Neuronal stem cell (in vitro differentiated cells): Measurements from ENCODE around the gene ZNF778.

Experiments
- DNase-seq: peaks from one replicate; pipeline ENCODE4 v3.0.0-alpha.2; 2013; ENCODE audit warnings: low spot score
- H2AFZ ChIP-seq: one replicate; pipeline ENCODE4 v1.6.1; 2013; ENCODE audit warnings: mild to moderate bottlenecking, low read length, inconsistent platforms
- H2AK5ac ChIP-seq: 2 replicates; pipeline ENCODE4 v1.6.1; 2013; ENCODE audit warnings: low read depth, mild to moderate bottlenecking, inconsistent platforms, low read length, moderate library complexity, mixed read lengths
- H2BK120ac ChIP-seq: 2 replicates; pipeline ENCODE4 v1.6.1; 2013; ENCODE audit warnings: low read depth, mild to moderate bottlenecking, inconsistent platforms, low read length, moderate library complexity, mixed read lengths
- H2BK12ac ChIP-seq: one replicate; pipeline ENCODE4 v1.6.1; 2013; ENCODE audit warnings: low read length, inconsistent platforms
- H2BK15ac ChIP-seq: 2 replicates; pipeline ENCODE4 v1.6.1; 2013; ENCODE audit warnings: mild to moderate bottlenecking, low read length, inconsistent platforms, mixed read lengths
- H2BK5ac ChIP-seq: one replicate; pipeline ENCODE4 v1.6.1; 2013; ENCODE audit warnings: inconsistent platforms, mild to moderate bottlenecking, low read length, moderate library complexity
- H3K14ac ChIP-seq: one replicate; pipeline ENCODE4 v1.6.1; 2013; ENCODE audit warnings: low read length, inconsistent platforms
- H3K18ac ChIP-seq: 2 replicates; pipeline ENCODE4 v1.6.1; 2013; ENCODE audit warnings: low read length, inconsistent platforms
- H3K23ac ChIP-seq: 2 replicates; pipeline ENCODE4 v1.6.1; 2013; ENCODE audit warnings: low read depth, mild to moderate bottlenecking, mixed read lengths, low read length, inconsistent platforms; ENCODE audit not compliant: poor library complexity
- H3K27ac ChIP-seq: replicated peaks from 3 replicates; pipeline ENCODE4 v1.5.1; 2013; ENCODE audit warnings: low read length, inconsistent platforms
- H3K27me3 ChIP-seq, 3 experiments: 2 replicates each; pipeline ENCODE4 v1.6.1; 2013; ENCODE audit warnings: low read length in 3 of 3, mild to moderate bottlenecking in 2 of 3, inconsistent platforms in 1 of 3, low read depth in 1 of 3, mixed read lengths in 1 of 3, moderate library complexity in 1 of 3; ENCODE audit not compliant: control insufficient read depth in 3 of 3, insufficient read depth in 3 of 3
- H3K36me3 ChIP-seq, 2 donors: replicated peaks in 1 of 2; 2 replicates each; pipeline ENCODE4 v1.6.1; 2013; ENCODE audit warnings: low read length in 2 of 2; ENCODE audit not compliant: control insufficient read depth in 2 of 2, insufficient read depth in 2 of 2
- H3K4ac ChIP-seq: 2 replicates; pipeline ENCODE4 v1.6.1; 2013; ENCODE audit warnings: inconsistent platforms, mild to moderate bottlenecking, low read length, moderate library complexity
- H3K4me1 ChIP-seq, 2 donors: 1 replicate in 1 of 2; 2 replicates in 1 of 2; pipeline ENCODE4 v1.6.1; 2013; ENCODE audit warnings: low read length in 2 of 2, low read depth in 1 of 2; ENCODE audit not compliant: control insufficient read depth in 2 of 2, insufficient read depth in 1 of 2
- H3K4me2 ChIP-seq: one replicate; pipeline ENCODE4 v1.6.1; 2013; ENCODE audit warnings: mild to moderate bottlenecking, low read length, inconsistent platforms; ENCODE audit not compliant: insufficient read depth, poor library complexity, severe bottlenecking
- H3K4me3 ChIP-seq, 2 donors: 2 replicates each; pipeline ENCODE4 v1.5.1; 2013; ENCODE audit warnings: low read length in 2 of 2, mild to moderate bottlenecking in 2 of 2, inconsistent platforms in 1 of 2, moderate library complexity in 1 of 2
- H3K79me1 ChIP-seq: one replicate; pipeline ENCODE4 v1.6.1; 2013; ENCODE audit warnings: low read depth, mild to moderate bottlenecking, inconsistent platforms, low read length, moderate library complexity
- H3K9ac ChIP-seq: one replicate; pipeline ENCODE4 v1.6.1; 2013; ENCODE audit warnings: mild to moderate bottlenecking, low read depth, low read length, inconsistent platforms; ENCODE audit not compliant: poor library complexity
- H3K9me3 ChIP-seq, 2 donors: replicated peaks in 1 of 2; 2 replicates each; pipeline versions ENCODE3 to v1.6.1; 2013; ENCODE audit warnings: low read length in 2 of 2, mild to moderate bottlenecking in 2 of 2, inconsistent platforms in 1 of 2, low read depth in 1 of 2, mixed read lengths in 1 of 2, moderate library complexity in 1 of 2; ENCODE audit not compliant: control insufficient read depth in 2 of 2, insufficient read depth in 1 of 2
- H4K8ac ChIP-seq: one replicate; pipeline ENCODE4 v1.6.1; 2013; ENCODE audit warnings: low read depth, mild to moderate bottlenecking, inconsistent platforms, low read length, moderate library complexity
- H4K91ac ChIP-seq: one replicate; pipeline ENCODE4 v1.6.1; 2013; ENCODE audit warnings: low read length, low read depth, mild to moderate bottlenecking, inconsistent platforms; ENCODE audit not compliant: poor library complexity
- WGBS, 2 donors: extraction: QIAGEN DNeasy Blood & Tissue Kit; methylation state at CpG; one replicate each; pipeline ENCODE4 v1.1.7; 2013; ENCODE audit warnings: missing lambda C conversion rate in 2 of 2, mixed read lengths in 1 of 2; ENCODE audit not compliant: insufficient read length in 2 of 2, insufficient replicate concordance in 1 of 2; ENCODE audit errors: extremely low coverage in 2 of 2; 5-methylcytosine and 5-hydroxymethylcytosine counted together

ZNF778 gene

GRCh38 chr16:89269805-89270665 is 52.5 kb downstream of the ZNF778 start:
- no CpG with 5 or more reads among the region's 27 CpGs for WGBS, 2 donors
- Histone ChIP-seq H3K36me3 (peaks cover 47 to 88% of the 10 kb centered on the region in 2 donors), H3K4me3 (no peak overlapping the region)

GRCh38 chr16:89270666-89271345 is 53.3 kb downstream of the ZNF778 start:
- H2BK12ac ChIP-seq: no peak overlapping the region
- no CpG with 5 or more reads among the region's 32 CpGs for WGBS, 2 donors
- peak overlapping the region; percentile 27 for H3K9ac ChIP-seq
- no peak overlapping the region for H2BK120ac ChIP-seq
- peaks cover 50 to 88% of the 10 kb centered on the region in 2 donors for H3K36me3 ChIP-seq
- H4K91ac ChIP-seq: no peak overlapping the region
- H3K14ac ChIP-seq: no peak overlapping the region
- no peak overlapping the region for H3K23ac ChIP-seq
- H4K8ac ChIP-seq: no peak overlapping the region
- no peak overlapping the region for H3K4me3 ChIP-seq
- no peak overlapping the region for H3K4me2 ChIP-seq
- no peak overlapping the region for H2BK5ac ChIP-seq
- no peak overlapping the region for H2AFZ ChIP-seq
- H3K18ac ChIP-seq: no peak overlapping the region
- H3K27me3 ChIP-seq: no peaks in the 10 kb centered on the region
- H2BK15ac ChIP-seq: no peak overlapping the region
- H3K4ac ChIP-seq: no peak overlapping the region
- DNase-seq: no peak
- no peak overlapping the region for H2AK5ac ChIP-seq
- no peaks in the 10 kb centered on the region for H3K9me3 ChIP-seq
- peaks cover 9% of the 10 kb centered on the region for H3K79me1 ChIP-seq
- H3K4me1 ChIP-seq: no peaks in the 10 kb centered on the region
- H3K27ac ChIP-seq: no peak overlapping the region

More at GRCh38 chr16:89269805-89270665, 52.5 kb downstream of the ZNF778 start:
- Histone ChIP-seq H3K79me1 (peaks cover 4% of the 10 kb centered on the region), H3K18ac (no peak overlapping the region), H3K27me3 (no peaks in the 10 kb centered on the region), H4K8ac (no peak overlapping the region), H2BK5ac (no peak overlapping the region), H3K27ac (no peak overlapping the region), H2BK120ac (no peak overlapping the region), H2BK12ac (no peak overlapping the region), H3K4me1 (no peaks in the 10 kb centered on the region), H4K91ac (no peak overlapping the region), H3K14ac (no peak overlapping the region), H2BK15ac (no peak overlapping the region), H3K23ac (no peak overlapping the region), H2AFZ (no peak overlapping the region), H3K9ac (no peak overlapping the region), H2AK5ac (no peak overlapping the region), H3K4me2 (no peak overlapping the region), H3K4ac (no peak overlapping the region), H3K9me3 (no peaks in the 10 kb centered on the region)
- DNase-seq: no peak

GRCh38 chr16:89272631-89273030 is 55.1 kb downstream of the ZNF778 start:
- peaks cover 59 to 88% of the 10 kb centered on the region in 2 donors for H3K36me3 ChIP-seq
- H2AFZ ChIP-seq: no peak overlapping the region
- H4K91ac ChIP-seq: no peak overlapping the region
- no peak overlapping the region for H3K4me2 ChIP-seq
- no peak overlapping the region for H2AK5ac ChIP-seq
- H3K23ac ChIP-seq: no peak overlapping the region
- no peak overlapping the region for H3K4me3 ChIP-seq
- H3K27me3 ChIP-seq: no peaks in the 10 kb centered on the region
- no peak overlapping the region for H2BK15ac ChIP-seq
- peaks cover 19% of the 10 kb centered on the region for H3K79me1 ChIP-seq
- no peak overlapping the region for H2BK120ac ChIP-seq
- no peak overlapping the region for H3K4ac ChIP-seq
- no peak overlapping the region for H3K14ac ChIP-seq
- no peaks in the 10 kb centered on the region for H3K9me3 ChIP-seq
- no peaks in the 10 kb centered on the region for H3K4me1 ChIP-seq
- no peak overlapping the region for H3K18ac ChIP-seq
- H3K9ac ChIP-seq: no peak overlapping the region
- no CpG with 5 or more reads among the region's 6 CpGs for WGBS, 2 donors
- H2BK12ac ChIP-seq: no peak overlapping the region
- H4K8ac ChIP-seq: no peak overlapping the region
- no peak overlapping the region for H2BK5ac ChIP-seq
- no peak overlapping the region for H3K27ac ChIP-seq
- DNase-seq: no peak
